HG03575 (cell line): ENCODE measurements around the gene TTC1.

Experiments used
- ATAC-seq: cut with Tn5 transposase; IDR thresholded peaks from one replicate; pipeline ENCODE4 v1.9.1; 2021; ENCODE audit not compliant: unreplicated experiment, insufficient number of reproducible peaks, low FRiP score; ENCODE audit errors: extremely low read depth

The TTC1 gene

GRCh38 chr5:160075073-160075472, 66.1 kb downstream of the TTC1 start:
- no peak for ATAC-seq

- ATAC-seq, result no peak
Measured at GRCh38 chr5:160076997-160077396, 68.1 kb downstream of the TTC1 start.

- no peak for ATAC-seq
Measured at GRCh38 chr5:160079753-160080152, 70.8 kb downstream of the TTC1 start.

GRCh38 chr5:160081495-160081894, 72.6 kb downstream of the TTC1 start:
- no peak for ATAC-seq

GRCh38 chr5:160082614-160083500, 73.9 kb downstream of the TTC1 start:
- ATAC-seq, result no peak

GRCh38 chr5:160083501-160083900, 74.6 kb downstream of the TTC1 start:
- no peak for ATAC-seq

- no peak for ATAC-seq
Measured at GRCh38 chr5:160084144-160084543, 75.2 kb downstream of the TTC1 start.

- ATAC-seq, result no peak
Measured at GRCh38 chr5:160087199-160087598, 78.3 kb downstream of the TTC1 start.

GRCh38 chr5:160088805-160089204, 79.9 kb downstream of the TTC1 start:
- no peak for ATAC-seq

- no peak for ATAC-seq
Measured at GRCh38 chr5:160089531-160089930, 80.6 kb downstream of the TTC1 start.

GRCh38 chr5:160090059-160090458, 81.1 kb downstream of the TTC1 start:
- ATAC-seq, result no peak

- ATAC-seq, result no peak
Measured at GRCh38 chr5:160092514-160092913, 83.6 kb downstream of the TTC1 start.

GRCh38 chr5:160092960-160093707, 84.2 kb downstream of the TTC1 start:
- no peak for ATAC-seq

- no peak for ATAC-seq
Measured at GRCh38 chr5:160096178-160096577, 87.2 kb downstream of the TTC1 start.

- ATAC-seq, result no peak
Measured at GRCh38 chr5:160097991-160098390, 89.1 kb downstream of the TTC1 start.

GRCh38 chr5:160105686-160106360, 96.9 kb downstream of the TTC1 start:
- ATAC-seq, result no peak

GRCh38 chr5:160108124-160108523, 99.2 kb downstream of the TTC1 start:
- ATAC-seq, result no peak
